Measurements from ENCODE around the gene RNF213. TPM values are rescaled to one million over a fixed set of nuclear protein-coding genes. Genes with fewer than 3 reads are reported as not detected.

RNF213 gene
- polyA plus RNA-seq, 1 donor (not counting 4 experiments of a cell fraction or from before 2014, with no cell fraction given): 24.4 TPM

DNA sequence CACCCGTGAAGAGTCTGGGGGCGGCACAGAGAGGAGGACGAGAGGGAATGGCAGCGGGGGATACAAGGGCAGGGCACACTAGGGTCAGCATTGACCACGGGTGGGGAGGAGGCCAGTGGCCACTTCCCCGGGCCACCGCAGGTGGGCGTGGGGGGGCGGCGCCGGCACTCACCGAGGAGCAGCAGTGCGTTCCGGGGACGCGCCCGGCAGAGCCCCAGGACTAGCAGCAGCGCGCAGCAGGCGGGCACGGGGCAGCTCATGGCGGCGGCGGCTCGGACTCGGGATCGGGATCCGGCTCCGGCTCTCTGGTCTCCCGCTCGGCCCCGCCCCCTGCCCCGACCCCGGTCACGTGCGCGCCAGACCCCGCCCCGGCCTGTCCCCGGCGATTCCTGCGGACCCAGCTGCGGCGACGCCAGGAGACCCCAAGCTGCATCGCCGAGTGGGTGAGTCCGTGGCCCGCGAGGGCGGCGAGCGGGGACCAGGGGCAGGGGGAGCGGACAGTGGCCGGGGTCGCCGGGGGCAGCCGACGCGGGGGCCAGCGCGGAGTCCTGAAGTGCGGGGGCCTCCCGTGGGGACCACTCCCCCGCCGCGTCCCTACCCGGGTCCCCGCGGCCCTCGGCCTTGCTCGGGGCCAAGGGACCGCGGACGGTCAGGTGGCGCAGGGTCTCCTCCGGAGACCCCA is 40.5 kb upstream of the RNF213 start, which contains the start of the genes SGSH and SLC26A11:
Gene SGSH (minus strand): TSS at position 280 of the 682 bp plus-strand sequence. CDS start 20 bp downstream, at position 260.
Gene SLC26A11 (plus strand): TSS at position 374 of the 682 bp plus-strand sequence. CDS start 1,134 bp downstream, outside the sequence.
- DNase-seq (ENCODE audit: low read depth, low spot score) (no peak), FAIRE-seq (no peak)
- peak within 1 kb of the TSS; percentile 79 for H3K9ac ChIP-seq (ENCODE audit: control insufficient read depth, extremely low read depth, insufficient read depth, low read length)
- no peaks in the 10 kb centered on the region for H3K36me3 ChIP-seq (ENCODE audit: control insufficient read depth in 2 of 2, extremely low read depth in 1 of 2, insufficient read depth in 2 of 2, low read length in 2 of 2)
- peak within 1 kb of the TSS; percentile 74 to 76 (median 75) for H3K4me3 ChIP-seq (ENCODE audit: control insufficient read depth in 2 of 3, extremely low read depth in 1 of 3, insufficient read depth in 2 of 3, low read depth in 1 of 3, low read length in 3 of 3)
- H3K4me1 ChIP-seq (ENCODE audit: control insufficient read depth, extremely low read depth, insufficient read depth, low read length): peaks cover 7% of the 10 kb centered on the region
- H3K79me2 ChIP-seq (ENCODE audit: control insufficient read depth, insufficient read depth, low read length): no peaks in the 10 kb centered on the region
- H3K27me3 ChIP-seq (ENCODE audit: control insufficient read depth, extremely low read depth, insufficient read depth, low read length): no peaks in the 10 kb centered on the region
- dilution Hi-C loops (cut with MboI; ENCODE audit: extremely low pct_ligation_motif_present, low sequenced_read_pairs): no loop called here
- TF ChIP-seq, protein P1, sequence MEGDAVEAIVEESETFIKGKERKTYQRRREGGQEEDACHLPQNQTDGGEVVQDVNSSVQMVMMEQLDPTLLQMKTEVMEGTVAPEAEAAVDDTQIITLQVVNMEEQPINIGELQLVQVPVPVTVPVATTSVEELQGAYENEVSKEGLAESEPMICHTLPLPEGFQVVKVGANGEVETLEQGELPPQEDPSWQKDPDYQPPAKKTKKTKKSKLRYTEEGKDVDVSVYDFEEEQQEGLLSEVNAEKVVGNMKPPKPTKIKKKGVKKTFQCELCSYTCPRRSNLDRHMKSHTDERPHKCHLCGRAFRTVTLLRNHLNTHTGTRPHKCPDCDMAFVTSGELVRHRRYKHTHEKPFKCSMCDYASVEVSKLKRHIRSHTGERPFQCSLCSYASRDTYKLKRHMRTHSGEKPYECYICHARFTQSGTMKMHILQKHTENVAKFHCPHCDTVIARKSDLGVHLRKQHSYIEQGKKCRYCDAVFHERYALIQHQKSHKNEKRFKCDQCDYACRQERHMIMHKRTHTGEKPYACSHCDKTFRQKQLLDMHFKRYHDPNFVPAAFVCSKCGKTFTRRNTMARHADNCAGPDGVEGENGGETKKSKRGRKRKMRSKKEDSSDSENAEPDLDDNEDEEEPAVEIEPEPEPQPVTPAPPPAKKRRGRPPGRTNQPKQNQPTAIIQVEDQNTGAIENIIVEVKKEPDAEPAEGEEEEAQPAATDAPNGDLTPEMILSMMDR (optimal IDR thresholded peaks at IDR 0.05 in 1 of 3, IDR thresholded peaks at IDR 0.05 in 1 of 3, conservative IDR thresholded peaks at IDR 0.05 in 1 of 3; ENCODE audit: extremely low read depth in 1 of 3, insufficient read depth in 2 of 3, low read length in 3 of 3): peak in 1 of 3 experiments; percentile 1
- TF ChIP-seq EZH2 (IDR thresholded peaks at IDR 0.05; ENCODE audit: low read length): no peak
- peak within 1 kb of the TSS; percentile 86 for H3K4me2 ChIP-seq (ENCODE audit: control insufficient read depth, extremely low read depth, insufficient read depth, low read depth, low read length)
- no peaks in the 10 kb centered on the region for H3K9me1 ChIP-seq (ENCODE audit: control insufficient read depth, extremely low read depth, insufficient read depth, low read length)
- H2AFZ ChIP-seq (ENCODE audit: control insufficient read depth, low read length): peak within 1 kb of the TSS; percentile 83
- H4K20me1 ChIP-seq (ENCODE audit: control insufficient read depth, extremely low read depth, insufficient read depth, low read length): no peaks in the 10 kb centered on the region
- peak within 1 kb of the TSS; percentile 13 for H3K27ac ChIP-seq (ENCODE audit: control insufficient read depth, insufficient read depth, low read length)
- no peaks in the 10 kb centered on the region for H3K9me3 ChIP-seq (ENCODE audit: control insufficient read depth, low read depth, low read length)

DNA sequence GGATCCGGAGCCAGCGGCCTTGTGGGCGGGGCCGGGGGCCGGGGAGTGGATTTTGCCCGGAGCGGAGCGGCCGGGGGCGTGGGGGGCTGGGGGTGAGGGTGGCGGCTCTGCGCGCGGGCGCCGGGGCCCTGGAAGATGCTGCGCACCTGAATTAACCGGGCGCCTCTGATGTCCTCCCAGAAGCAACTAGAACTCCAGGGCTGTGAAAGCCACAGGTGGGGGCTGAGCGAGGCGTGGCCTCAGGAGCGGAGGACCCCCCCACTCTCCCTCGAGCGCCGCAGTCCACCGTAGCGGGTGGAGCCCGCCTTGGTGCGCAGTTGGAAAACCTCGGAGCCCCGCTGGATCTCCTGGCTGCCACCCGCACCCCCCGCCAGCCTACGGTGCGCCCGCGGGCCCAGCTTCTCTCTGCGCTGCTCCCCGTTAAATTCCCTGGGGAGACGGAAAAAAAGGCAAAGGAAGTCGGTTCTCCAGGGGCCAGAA is 39.9 kb upstream of the RNF213 start:
- Histone ChIP-seq H3K9me3 (ENCODE audit: control insufficient read depth, low read depth, low read length) (no peaks in the 10 kb centered on the region), H3K27ac (ENCODE audit: control insufficient read depth, insufficient read depth, low read length) (no peak overlapping the region), H3K4me2 (ENCODE audit: control insufficient read depth, extremely low read depth, insufficient read depth, low read depth, low read length) (peak overlapping the region; percentile 56), H3K79me2 (ENCODE audit: control insufficient read depth, insufficient read depth, low read length) (no peaks in the 10 kb centered on the region), H2AFZ (ENCODE audit: control insufficient read depth, low read length) (peak overlapping the region; percentile 13), H3K36me3 (ENCODE audit: control insufficient read depth in 2 of 2, extremely low read depth in 1 of 2, insufficient read depth in 2 of 2, low read length in 2 of 2) (no peaks in the 10 kb centered on the region), H3K4me3 (ENCODE audit: control insufficient read depth in 2 of 3, extremely low read depth in 1 of 3, insufficient read depth in 2 of 3, low read depth in 1 of 3, low read length in 3 of 3) (peak overlapping the region; percentile 48 to 76 (median 75)), H3K4me1 (ENCODE audit: control insufficient read depth, extremely low read depth, insufficient read depth, low read length) (peaks cover 7% of the 10 kb centered on the region), H3K9me1 (ENCODE audit: control insufficient read depth, extremely low read depth, insufficient read depth, low read length) (no peaks in the 10 kb centered on the region), H4K20me1 (ENCODE audit: control insufficient read depth, extremely low read depth, insufficient read depth, low read length) (no peaks in the 10 kb centered on the region), H3K9ac (ENCODE audit: control insufficient read depth, extremely low read depth, insufficient read depth, low read length) (peak overlapping the region; percentile 4), H3K27me3 (ENCODE audit: control insufficient read depth, extremely low read depth, insufficient read depth, low read length) (no peaks in the 10 kb centered on the region)
- dilution Hi-C loops (cut with MboI; ENCODE audit: extremely low pct_ligation_motif_present, low sequenced_read_pairs): no loop called here
- DNase-seq (ENCODE audit: low read depth, low spot score): no peak
- no peak for FAIRE-seq
- TF ChIP-seq, protein P1 (optimal IDR thresholded peaks at IDR 0.05 in 1 of 3, IDR thresholded peaks at IDR 0.05 in 1 of 3, conservative IDR thresholded peaks at IDR 0.05 in 1 of 3; ENCODE audit: extremely low read depth in 1 of 3, insufficient read depth in 2 of 3, low read length in 3 of 3): no peak
- no peak for TF ChIP-seq EZH2 (IDR thresholded peaks at IDR 0.05; ENCODE audit: low read length)

Measured in keratinocyte (primary cell).